Activated CD8-positive, alpha-beta T cell treated with anti-CD3 and anti-CD28 coated beads, Interleukin-2, amount 10 ng/mL, durations not matched to agents 7 days and 5 days (primary cell): ENCODE results near the gene SLC38A2. TPM values are rescaled to one million over a fixed set of nuclear protein-coding genes. Genes with fewer than 3 reads are reported as not detected.
A peak's percentile ranks its signal among the peaks of the same experiment; 100 is the strongest.

ENCODE experiments used
- ATAC-seq: fragments of 150-1000 bp; cut with Tn5 transposase; one replicate; pipeline ENCODE4 v1.10.0; 2021; ENCODE audit warnings: moderate library complexity
- CTCF ChIA-PET: fragments of 350-600 bp; sonication (Branson Sonifier 250); formaldehyde crosslinking; loops from one replicate; lab custom pipeline; 2021; ENCODE audit warnings: antibody characterized with exemption; lab: Charles Lee
- POLR2A ChIA-PET: fragments of 350-600 bp; sonication (Branson Sonifier 250); formaldehyde crosslinking; loops from one replicate; lab custom pipeline; 2021; ENCODE audit warnings: antibody characterized with exemption; lab: Charles Lee
- DNase-seq: peaks from one replicate; pipeline ENCODE4 v3.0.0-alpha.2; 2020
- H3K27ac Mint-ChIP-seq: one replicate; pipeline ENCODE4 v1.8.0; 2021; ENCODE audit warnings: mild to moderate bottlenecking, mixed read lengths
- H3K27me3 Mint-ChIP-seq: one replicate; pipeline ENCODE4 v1.8.0; 2021; ENCODE audit warnings: low read depth, mixed read lengths
- H3K36me3 Mint-ChIP-seq: one replicate; pipeline ENCODE4 v1.8.0; 2021; ENCODE audit warnings: low read depth, mixed read lengths
- H3K4me1 Mint-ChIP-seq: one replicate; pipeline ENCODE4 v1.8.0; 2021; ENCODE audit warnings: low read depth, mixed read lengths
- H3K4me3 Mint-ChIP-seq: one replicate; pipeline ENCODE4 v1.8.0; 2021; ENCODE audit warnings: mild to moderate bottlenecking, mixed read lengths
- H3K9me3 Mint-ChIP-seq: one replicate; pipeline ENCODE4 v1.8.0; 2022; ENCODE audit warnings: mixed read lengths; ENCODE audit not compliant: insufficient read depth
- total RNA-seq, 2 experiments: library from RNA; stranded (reverse); gene quantifications; one replicate each; pipeline ENCODE4 v1.2.3, GENCODE V29; 2021

Gene SLC38A2
- total RNA-seq, 2 experiments from 2014 or later, result 194 to 200 TPM

DNA sequence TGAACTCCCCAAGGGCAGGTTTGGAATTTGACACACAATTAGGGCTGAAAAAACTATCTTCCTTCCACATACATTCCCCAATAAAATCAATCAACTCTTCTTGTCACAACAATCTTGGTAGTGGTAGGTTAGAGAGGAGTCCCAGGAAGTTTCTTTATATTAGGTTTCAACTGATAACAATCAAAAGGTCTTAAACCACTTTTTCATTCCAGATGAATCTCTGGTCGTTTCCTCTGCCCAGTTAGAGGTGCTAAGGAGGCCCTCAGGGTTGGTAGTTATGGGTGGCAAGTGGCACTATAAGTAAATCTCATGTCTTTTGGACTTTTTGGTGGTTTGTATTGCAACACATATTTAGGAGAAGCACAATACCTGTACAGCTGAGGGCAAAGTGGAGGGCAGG, 1.7 kb upstream of the SLC38A2 start:
- peaks cover 36% of the 10 kb centered on the region for H3K4me1 Mint-ChIP-seq
- H3K9me3 Mint-ChIP-seq, result no peaks in the 10 kb centered on the region
- H3K27me3 Mint-ChIP-seq, result peaks cover 2% of the 10 kb centered on the region
- no peak for DNase-seq
- ChIA-PET CTCF (no interaction called here), POLR2A (no interaction called here)
- peak overlapping the region; percentile 89 for H3K4me3 Mint-ChIP-seq
- no peak overlapping the region for H3K27ac Mint-ChIP-seq
- H3K36me3 Mint-ChIP-seq, result peaks cover 30% of the 10 kb centered on the region
- ATAC-seq, result no peak

DNA sequence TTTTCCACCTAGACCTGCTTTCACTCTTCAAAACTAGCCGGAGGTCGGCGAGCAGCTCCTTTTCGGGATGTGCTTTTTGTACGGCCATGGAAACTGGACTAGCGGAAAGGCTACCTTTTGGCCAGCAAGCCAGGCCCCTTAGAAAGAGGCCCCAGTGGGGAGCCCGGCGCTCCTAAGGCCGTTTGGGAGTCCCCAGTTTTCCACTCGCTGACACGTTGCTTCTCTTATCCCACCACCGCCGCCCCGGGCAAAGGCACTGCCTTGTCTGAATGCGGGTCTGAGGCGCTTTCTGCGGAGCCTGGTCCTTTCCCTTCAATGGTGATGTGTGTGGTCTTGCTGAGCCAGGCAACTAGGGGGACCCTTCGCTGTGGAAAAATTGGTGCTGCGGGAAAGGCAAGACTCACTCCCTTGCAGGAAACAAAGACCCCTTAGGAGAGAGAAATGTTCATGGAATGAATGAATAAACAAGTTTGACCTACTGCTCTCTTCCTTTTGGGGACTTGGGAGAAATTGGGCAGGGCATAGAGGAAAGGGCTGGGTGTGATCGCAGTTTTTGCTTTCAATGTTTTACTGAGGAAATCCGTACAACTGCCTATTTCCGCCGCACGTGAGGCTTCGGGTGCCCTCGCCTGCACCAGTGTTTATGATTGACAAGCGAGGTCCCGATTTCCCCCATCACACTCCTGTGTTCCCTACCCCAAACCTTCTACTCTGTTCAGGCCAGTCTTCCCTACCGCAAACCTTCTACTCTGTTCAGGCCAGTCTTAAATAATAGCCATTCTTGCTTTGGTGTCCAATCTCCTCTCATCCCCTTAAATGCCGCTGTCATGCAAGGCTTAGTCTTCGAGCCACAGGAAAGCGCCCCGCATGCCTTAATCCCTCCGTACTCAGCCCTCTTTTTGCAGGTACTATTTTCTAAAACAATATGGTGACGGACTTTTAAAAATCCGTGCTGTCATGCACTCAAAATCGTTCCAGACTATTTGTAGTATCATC, 1.0 kb upstream of the SLC38A2 start:
- Mint-ChIP-seq H3K4me1 (peaks cover 41% of the 10 kb centered on the region), H3K4me3 (peak overlapping the region; percentile 89), H3K27me3 (peaks cover 2% of the 10 kb centered on the region), H3K36me3 (peaks cover 36% of the 10 kb centered on the region), H3K9me3 (no peaks in the 10 kb centered on the region), H3K27ac (peak overlapping the region; percentile 96)
- ChIA-PET CTCF (no interaction called here), POLR2A (interaction anchor here (0.6 to 1.3 kb wide), 9 partner anchors 82 to 159 kb away, joined by 3 to 5 read pairs (median 4); no protein-coding TSS in a partner anchor)
- DNase-seq, result peak; percentile 64
- no peak for ATAC-seq

DNA sequence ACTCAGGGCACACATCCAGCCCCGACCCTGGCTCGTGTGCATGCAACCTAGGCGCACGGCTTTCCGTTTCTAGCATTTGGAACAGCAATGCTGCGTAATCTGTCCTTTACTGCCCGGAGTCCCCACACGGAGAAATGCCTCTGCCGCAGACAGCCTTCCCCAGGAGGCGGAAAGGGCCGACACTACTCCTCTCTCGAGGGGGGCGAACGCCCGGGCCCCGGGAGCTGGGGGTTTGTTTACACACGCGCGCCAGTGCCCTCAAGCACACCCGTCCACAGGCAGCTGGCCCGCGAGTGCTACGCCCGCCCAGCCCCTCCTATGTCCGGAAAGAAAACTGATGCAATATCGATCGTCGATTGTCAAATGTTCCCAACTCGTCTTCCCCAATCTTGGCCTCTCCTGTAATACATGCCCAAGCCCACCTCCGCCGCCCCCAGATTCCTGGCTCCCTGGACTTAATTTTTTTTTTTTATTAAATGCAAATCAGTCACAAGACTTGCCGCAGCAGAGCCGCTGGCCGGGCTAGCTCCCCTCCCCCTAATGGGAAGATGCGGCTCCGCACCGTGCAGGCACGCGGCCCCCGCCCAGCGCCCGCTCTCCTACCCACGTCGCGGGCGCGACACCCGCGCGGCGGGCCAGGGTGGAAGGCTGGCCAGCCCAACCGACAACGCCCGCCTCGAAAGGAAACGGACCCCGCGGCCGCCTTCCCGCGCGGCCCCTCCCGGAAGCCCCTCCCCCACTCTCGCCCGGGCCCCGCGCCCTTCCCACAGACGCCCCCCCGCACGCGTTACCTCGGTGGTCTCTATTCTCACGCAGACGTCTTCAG, 642 bp downstream of the SLC38A2 start:
- ATAC-seq (peak; percentile 38), DNase-seq (peak; percentile 70)
- Mint-ChIP-seq H3K27ac (peak overlapping the region; percentile 96), H3K9me3 (no peaks in the 10 kb centered on the region), H3K27me3 (peaks cover 2% of the 10 kb centered on the region), H3K4me1 (peaks cover 55% of the 10 kb centered on the region), H3K4me3 (peak overlapping the region; percentile 89), H3K36me3 (peaks cover 53% of the 10 kb centered on the region)
- CTCF ChIA-PET, result interaction anchor here (1.2 to 3.1 kb wide), 5 partner anchors 88 to 289 kb away, joined by 3 to 9 read pairs (median 5); partner anchors contain the start of gene SLC38A1
- POLR2A ChIA-PET, result interaction anchor here (0.5 to 2.8 kb wide), 30 partner anchors 9 to 703 kb away, joined by 3 to 20 read pairs (median 4); partner anchors contain the start of gene SLC38A1

DNA sequence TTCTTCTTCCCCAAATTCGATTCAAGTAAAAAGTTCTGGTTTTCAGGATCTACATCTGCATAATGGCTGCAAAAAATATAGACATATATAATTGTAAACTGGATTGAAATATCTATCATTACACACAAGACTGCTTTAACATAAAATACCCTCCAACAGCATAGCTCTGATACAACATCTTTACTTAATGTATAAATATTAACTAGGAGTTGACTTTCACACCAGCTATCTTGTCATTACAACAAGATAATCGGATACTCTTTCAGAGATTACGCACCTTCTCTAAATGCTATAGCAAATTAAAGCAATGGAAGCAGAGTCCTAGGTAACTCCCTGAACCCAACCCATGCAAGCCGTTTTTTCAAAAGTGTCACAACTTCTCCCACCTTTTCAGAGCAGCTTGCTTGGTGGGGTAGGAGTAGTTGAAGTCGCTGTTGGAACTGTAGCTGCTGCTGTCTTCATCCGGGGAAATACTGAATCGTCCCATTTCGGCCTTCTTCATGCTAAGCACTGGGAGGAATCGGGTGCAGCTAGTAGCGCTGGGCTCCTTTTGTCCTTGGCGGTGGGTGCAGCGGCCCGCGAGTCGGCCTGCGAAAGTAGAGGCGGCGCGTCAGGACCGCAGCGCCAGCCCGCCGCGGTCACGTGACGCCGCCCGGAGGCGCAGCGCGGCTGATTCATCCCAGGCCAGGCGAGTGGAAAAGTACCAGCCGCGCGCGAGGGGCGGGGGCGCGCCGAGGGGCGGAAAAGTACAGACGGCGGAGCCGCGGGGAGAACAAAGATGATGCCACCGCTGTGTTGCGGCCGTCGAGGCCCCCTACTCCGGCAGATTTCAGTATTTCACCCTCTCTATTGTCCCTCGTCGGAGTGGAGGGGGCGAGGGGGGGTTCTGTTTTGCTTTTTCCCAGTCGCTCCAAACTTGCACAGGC, 1.5 kb downstream of the SLC38A2 start:
- no peaks in the 10 kb centered on the region for H3K9me3 Mint-ChIP-seq
- ATAC-seq (peak; percentile 49), DNase-seq (peak; percentile 93)
- peaks cover 2% of the 10 kb centered on the region for H3K27me3 Mint-ChIP-seq
- peaks cover 60% of the 10 kb centered on the region for H3K36me3 Mint-ChIP-seq
- peak overlapping the region; percentile 89 for H3K4me3 Mint-ChIP-seq
- ChIA-PET POLR2A (interaction anchor here (0.5 to 2.8 kb wide), 25 partner anchors 8 to 380 kb away, joined by 3 to 20 read pairs (median 5); partner anchors contain the start of gene SLC38A1), CTCF (interaction anchor here (1.0 to 3.1 kb wide), 9 partner anchors 9 to 291 kb away, joined by 3 to 9 read pairs (median 5); partner anchors contain the start of gene SLC38A1)
- H3K4me1 Mint-ChIP-seq, result peaks cover 61% of the 10 kb centered on the region
- H3K27ac Mint-ChIP-seq, result peak overlapping the region; percentile 96

DNA sequence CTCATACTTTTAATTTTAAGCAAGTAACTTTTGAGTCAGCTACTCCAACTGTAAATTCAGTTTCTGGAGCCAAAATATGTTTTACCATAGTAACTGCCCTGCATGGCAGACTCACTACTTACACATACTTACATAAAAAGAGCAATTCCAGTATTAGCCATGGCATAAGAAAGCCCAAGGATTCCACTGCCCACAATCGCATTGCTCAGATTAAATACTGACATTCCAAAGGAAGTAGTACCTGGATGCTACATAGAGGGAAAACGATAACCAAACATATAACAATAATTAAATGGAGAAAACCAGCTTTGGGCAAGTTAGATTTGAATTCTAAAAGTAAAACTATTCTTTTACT, 2.2 kb downstream of the SLC38A2 start:
- ATAC-seq (no peak), DNase-seq (no peak)
- H3K9me3 Mint-ChIP-seq, result no peaks in the 10 kb centered on the region
- CTCF ChIA-PET, result interaction anchor here (0.6 to 3.1 kb wide), 8 partner anchors 8 to 291 kb away, joined by 3 to 9 read pairs (median 5); partner anchors contain the start of gene SLC38A1
- peaks cover 65% of the 10 kb centered on the region for H3K36me3 Mint-ChIP-seq
- H3K27ac Mint-ChIP-seq, result peak overlapping the region; percentile 96
- peaks cover 65% of the 10 kb centered on the region for H3K4me1 Mint-ChIP-seq
- H3K4me3 Mint-ChIP-seq, result peak overlapping the region; percentile 89
- POLR2A ChIA-PET, result interaction anchor here (0.7 to 2.8 kb wide), 14 partner anchors 11 to 379 kb away, joined by 3 to 20 read pairs (median 6); partner anchors contain the start of gene SLC38A1
- H3K27me3 Mint-ChIP-seq, result peaks cover 2% of the 10 kb centered on the region

DNA sequence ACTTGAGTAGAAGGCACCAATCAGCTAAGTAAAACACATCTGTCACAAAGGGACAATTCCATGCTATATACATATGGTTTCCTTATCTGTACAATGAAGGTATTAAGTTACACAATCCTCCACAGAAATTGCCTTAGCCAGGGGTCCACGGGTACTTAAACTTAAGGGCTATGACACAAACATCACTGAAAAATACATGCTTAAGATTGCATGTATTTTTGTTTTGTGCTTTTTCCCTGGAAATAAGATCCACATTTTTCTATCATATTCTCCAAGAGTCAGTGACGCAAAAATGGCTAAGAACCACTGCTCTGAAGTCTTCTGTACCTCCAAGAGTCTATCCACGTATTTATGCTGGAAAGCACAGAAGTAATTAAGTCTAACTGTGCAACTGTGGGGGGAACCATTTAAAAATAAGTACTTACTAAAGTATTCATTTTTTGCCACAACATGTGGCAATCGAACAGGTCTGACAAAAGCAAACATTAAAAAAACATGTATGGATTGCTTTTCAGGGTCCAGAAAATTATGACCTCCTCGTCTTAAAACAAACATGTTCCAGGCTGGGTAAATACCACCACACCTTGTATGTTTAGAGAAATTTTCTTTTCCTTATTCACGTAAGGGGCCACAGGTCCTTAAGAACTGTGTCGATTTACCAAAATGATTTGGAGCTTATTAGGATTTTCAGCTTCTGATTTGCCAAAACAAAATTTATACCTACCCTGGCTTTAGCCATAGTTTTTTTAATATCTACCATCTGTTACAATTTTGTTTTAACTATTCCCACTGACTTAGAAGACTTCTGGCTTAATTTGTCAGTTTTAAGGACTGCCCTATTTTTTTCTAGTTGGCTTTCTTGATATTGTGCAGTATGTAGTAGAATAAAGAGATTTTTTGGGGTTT, 2.8 kb downstream of the SLC38A2 start:
- Mint-ChIP-seq H3K27me3 (peaks cover 2% of the 10 kb centered on the region), H3K4me1 (peaks cover 70% of the 10 kb centered on the region), H3K27ac (peak overlapping the region; percentile 96), H3K36me3 (peaks cover 72% of the 10 kb centered on the region), H3K9me3 (no peaks in the 10 kb centered on the region), H3K4me3 (peak overlapping the region; percentile 89)
- ChIA-PET POLR2A (interaction anchor here (0.8 to 2.8 kb wide), 8 partner anchors 10 to 179 kb away, joined by 3 to 18 read pairs (median 5); partner anchors contain the start of gene SLC38A1), CTCF (interaction anchor here (0.6 to 3.1 kb wide), 7 partner anchors 8 to 292 kb away, joined by 3 to 9 read pairs (median 5); partner anchors contain the start of gene SLC38A1)
- ATAC-seq, result no peak
- no peak for DNase-seq

DNA sequence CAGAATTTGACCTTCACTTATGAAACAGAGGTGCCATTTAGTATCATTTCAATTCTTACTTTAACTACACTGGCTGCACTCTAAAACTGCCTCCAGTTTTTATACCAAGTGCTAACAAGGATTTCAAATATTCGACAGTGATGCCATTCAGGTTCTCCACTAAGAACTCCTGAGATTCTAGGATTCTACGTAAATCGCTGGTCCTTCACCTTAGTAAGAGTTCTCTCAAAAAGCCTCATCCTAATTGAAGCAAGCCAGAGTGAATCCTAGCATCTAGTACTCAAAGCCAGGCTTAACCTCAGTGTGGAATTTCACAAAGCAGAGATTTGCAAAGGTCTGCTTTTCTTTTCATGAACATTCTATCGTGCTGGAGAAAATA, 3.5 kb downstream of the SLC38A2 start:
- H3K36me3 Mint-ChIP-seq, result peaks cover 75% of the 10 kb centered on the region
- peaks cover 66% of the 10 kb centered on the region for H3K4me1 Mint-ChIP-seq
- peak overlapping the region; percentile 89 for H3K4me3 Mint-ChIP-seq
- H3K9me3 Mint-ChIP-seq, result no peaks in the 10 kb centered on the region
- DNase-seq, result no peak
- H3K27ac Mint-ChIP-seq, result peak overlapping the region; percentile 68
- H3K27me3 Mint-ChIP-seq, result peaks cover 2% of the 10 kb centered on the region
- ChIA-PET CTCF (interaction anchor here (1.9 to 3.1 kb wide), 2 partner anchors 244 kb away, joined by 7 to 9 read pairs; no protein-coding TSS in a partner anchor), POLR2A (no interaction called here)
- ATAC-seq, result no peak

DNA sequence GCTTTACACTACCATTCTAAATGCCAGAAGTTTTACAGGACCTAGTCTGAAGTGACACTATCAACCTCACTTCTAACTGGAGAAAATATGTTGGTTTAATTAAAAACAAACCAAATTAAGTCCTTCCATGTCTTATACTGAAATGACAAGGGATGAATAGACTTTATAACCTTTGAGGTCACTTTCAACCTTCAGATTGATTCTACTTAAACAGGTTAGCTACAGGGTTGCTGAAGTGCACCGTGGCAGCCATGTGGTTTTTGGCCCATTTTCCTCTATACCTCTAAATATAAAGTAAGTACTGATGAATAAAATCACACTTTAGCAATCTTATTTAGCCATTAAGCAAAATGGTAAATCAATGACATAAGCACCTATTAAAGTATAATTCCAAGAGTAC, 3.9 kb downstream of the SLC38A2 start:
- peaks cover 79% of the 10 kb centered on the region for H3K36me3 Mint-ChIP-seq
- H3K4me1 Mint-ChIP-seq, result peaks cover 66% of the 10 kb centered on the region
- peaks cover 2% of the 10 kb centered on the region for H3K27me3 Mint-ChIP-seq
- ATAC-seq, result no peak
- H3K27ac Mint-ChIP-seq, result peak overlapping the region; percentile 68
- CTCF ChIA-PET, result interaction anchor here (0.6 to 1.9 kb wide), 3 partner anchors 99 to 244 kb away, joined by 3 to 7 read pairs (median 3); no protein-coding TSS in a partner anchor
- POLR2A ChIA-PET, result interaction anchor here (0.6 kb wide), 2 partner anchors 105 to 160 kb away, joined by 3 to 4 read pairs; no protein-coding TSS in a partner anchor
- no peak for DNase-seq
- peak overlapping the region; percentile 89 for H3K4me3 Mint-ChIP-seq
- H3K9me3 Mint-ChIP-seq, result no peaks in the 10 kb centered on the region

DNA sequence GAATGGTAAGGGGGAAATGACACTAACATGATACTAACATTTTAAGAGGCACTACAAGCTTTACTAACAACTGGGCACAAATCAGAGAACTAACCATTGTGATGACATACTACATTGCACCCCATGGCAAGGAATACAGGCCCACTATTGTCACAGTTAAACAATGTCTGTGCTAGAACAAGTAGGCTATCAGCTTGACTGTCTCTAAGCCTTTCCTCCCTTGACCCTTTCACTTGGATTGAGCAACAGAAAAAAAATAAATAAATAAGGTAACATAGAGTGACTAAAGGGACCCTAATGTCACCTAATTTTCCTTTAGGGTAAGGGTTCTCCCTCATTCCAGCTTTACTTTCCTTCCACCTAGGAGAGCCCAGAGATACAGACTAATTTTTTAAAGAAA, 4.4 kb downstream of the SLC38A2 start:
- H3K4me3 Mint-ChIP-seq, result peak overlapping the region; percentile 89
- H3K4me1 Mint-ChIP-seq, result peaks cover 69% of the 10 kb centered on the region
- ChIA-PET CTCF (interaction anchor here (0.6 to 1.9 kb wide), 5 partner anchors 9 to 243 kb away, joined by 3 to 7 read pairs (median 4); no protein-coding TSS in a partner anchor), POLR2A (interaction anchor here (0.6 to 1.2 kb wide), 7 partner anchors 12 to 306 kb away, joined by 3 to 6 read pairs (median 3); no protein-coding TSS in a partner anchor)
- no peaks in the 10 kb centered on the region for H3K9me3 Mint-ChIP-seq
- ATAC-seq (no peak), DNase-seq (no peak)
- H3K27ac Mint-ChIP-seq, result peak overlapping the region; percentile 71
- H3K36me3 Mint-ChIP-seq, result peaks cover 84% of the 10 kb centered on the region
- H3K27me3 Mint-ChIP-seq, result peaks cover 2% of the 10 kb centered on the region
